Eye (tissue), 1 donor: Measurements from ENCODE around the gene ABCC8.
A peak's percentile ranks its signal among the peaks of the same experiment; 100 is the strongest.

Experiments used
- DNase-seq: peaks from one replicate; pipeline ENCODE4 v3.0.0-alpha.2; 2015

Gene ABCC8

GRCh38 chr11:17384002-17384511, 92.6 kb downstream of the ABCC8 start:
- DNase-seq = peak; percentile 92

GRCh38 chr11:17383461-17383860, 93.2 kb downstream of the ABCC8 start:
- DNase-seq = no peak

GRCh38 chr11:17382046-17382728, 94.5 kb downstream of the ABCC8 start:
- no peak for DNase-seq

GRCh38 chr11:17381156-17381555, 95.5 kb downstream of the ABCC8 start:
- no peak for DNase-seq

GRCh38 chr11:17379383-17380180, 97.1 kb downstream of the ABCC8 start:
- DNase-seq = no peak

GRCh38 chr11:17378655-17379054, 98.0 kb downstream of the ABCC8 start:
- no peak for DNase-seq

- DNase-seq = no peak
These were observed 100.2 kb downstream of the ABCC8 start for GRCh38 chr11:17376493-17376892.

GRCh38 chr11:17375547-17375946, 101.1 kb downstream of the ABCC8 start:
- no peak for DNase-seq

GRCh38 chr11:17371614-17372013, 105.0 kb downstream of the ABCC8 start:
- no peak for DNase-seq

GRCh38 chr11:17369684-17370243, 106.9 kb downstream of the ABCC8 start:
- no peak for DNase-seq

GRCh38 chr11:17369094-17369493, 107.6 kb downstream of the ABCC8 start:
- no peak for DNase-seq

- no peak for DNase-seq
These were observed 108.1 kb downstream of the ABCC8 start for GRCh38 chr11:17368551-17368950.

- DNase-seq = no peak
These were observed 110.2 kb downstream of the ABCC8 start for GRCh38 chr11:17366495-17366894.

- DNase-seq = peak; percentile 92
These were observed 122.0 kb downstream of the ABCC8 start for GRCh38 chr11:17354601-17354991.

GRCh38 chr11:17353821-17354600, 122.6 kb downstream of the ABCC8 start:
- DNase-seq = no peak

- DNase-seq = peak; percentile 93
These were observed 123.5 kb downstream of the ABCC8 start for GRCh38 chr11:17352950-17353820.

- DNase-seq = peak; percentile 75
These were observed 125.0 kb downstream of the ABCC8 start, which contains the start of gene NCR3LG1 for GRCh38 chr11:17351510-17352176. Gene NCR3LG1, plus strand, starts transcription at chr11:17351800. Its CDS starts 170 bp downstream, at chr11:17351970.

GRCh38 chr11:17351172-17351509, 125.5 kb downstream of the ABCC8 start:
- DNase-seq = no peak

- DNase-seq = no peak
These were observed 126.0 kb downstream of the ABCC8 start for GRCh38 chr11:17350455-17351171.

- DNase-seq = no peak
These were observed 129.0 kb downstream of the ABCC8 start for GRCh38 chr11:17347676-17348075.

GRCh38 chr11:17343907-17344306, 132.7 kb downstream of the ABCC8 start:
- DNase-seq = no peak
